ENCODE results near the gene UBE2QL1. TPM values are rescaled to one million over a fixed set of nuclear protein-coding genes. Genes with fewer than 3 reads are reported as not detected.
A peak's percentile ranks its signal among the peaks of the same experiment; 100 is the strongest.

Gene UBE2QL1
- total and polyA plus RNA-seq, 8 donors: 0.13 to 2.4 (median 0.63) TPM

GRCh38 chr5:6494939-6495338 is 46.3 kb downstream of the UBE2QL1 start:
- Histone ChIP-seq H3K36me3 (no peaks in the 10 kb centered on the region), H3K27ac (no peak overlapping the region), H3K27me3 (no peaks in the 10 kb centered on the region), H3K4me3 (no peak overlapping the region), H3K9me3 (no peaks in the 10 kb centered on the region), H3K4me1 (peaks cover 4 to 20% (median 14%) of the 10 kb centered on the region in 3 donors)
- ATAC-seq (peak in 3 of 4 donors; percentile 15 to 81 (median 45)), FAIRE-seq (no peak), DNase-seq (peak in 1 of 6 donors; percentile 31)
- WGBS, 2 donors: 61 to 63% methylated on average over 5 of the region's 5 CpGs
- no peak for TF ChIP-seq CTCF (IDR thresholded peaks at IDR 0.05)
- intact Hi-C loops (cut with DNase I): no loop called here

DNA sequence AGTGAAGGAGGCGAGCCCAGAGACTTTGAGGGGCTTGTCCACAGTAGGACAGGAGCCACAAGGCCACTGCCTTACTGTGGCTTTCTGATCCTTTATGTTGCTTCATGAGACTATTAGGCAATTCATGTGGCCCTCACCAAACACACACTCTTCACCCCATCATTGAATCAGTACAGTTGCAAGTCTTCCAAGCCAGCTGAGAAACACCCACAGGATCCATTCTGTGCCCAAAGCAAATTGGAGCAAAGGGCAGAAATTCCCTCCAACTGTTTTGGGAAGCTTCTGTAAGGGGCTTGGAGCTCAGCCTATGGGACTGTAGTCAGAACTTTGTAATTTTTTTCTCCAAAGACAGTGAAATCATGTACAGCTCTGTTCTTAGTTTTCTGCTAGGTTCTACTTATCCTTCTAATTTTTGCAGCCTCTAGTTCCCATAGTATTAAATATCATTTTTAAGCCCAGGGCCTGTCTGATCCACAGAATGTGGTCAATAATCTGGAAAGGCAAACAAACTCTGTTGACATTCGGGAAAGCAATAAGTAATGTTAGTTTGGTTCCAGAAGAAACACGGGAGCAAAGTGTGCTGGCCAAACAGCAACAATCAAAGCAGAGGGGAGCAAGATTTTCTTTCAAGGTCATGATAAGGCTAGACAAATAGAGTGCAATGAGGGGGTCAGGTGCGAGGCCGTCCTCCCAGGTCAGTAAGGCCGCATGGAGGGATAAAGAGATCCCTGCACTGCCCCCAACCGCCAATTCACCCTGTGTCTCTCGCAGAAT is 47.0 kb downstream of the UBE2QL1 start:
- ATAC-seq: peak; percentile 58 to 87 (median 84)
- intact Hi-C loops (cut with DNase I): no loop called here

GRCh38 chr5:6496207-6496584 is 47.5 kb downstream of the UBE2QL1 start:
- peaks cover 4 to 20% (median 14%) of the 10 kb centered on the region in 3 donors for H3K4me1 ChIP-seq
- no peak overlapping the region for H3K4me3 ChIP-seq
- 60% methylated on average over 5 of the region's 5 CpGs for WGBS, 2 donors
- H3K27me3 ChIP-seq: no peaks in the 10 kb centered on the region
- FAIRE-seq (no peak), DNase-seq (no peak), ATAC-seq (no peak)
- TF ChIP-seq CTCF (IDR thresholded peaks at IDR 0.05): no peak
- no peaks in the 10 kb centered on the region for H3K36me3 ChIP-seq
- H3K27ac ChIP-seq: no peak overlapping the region
- intact Hi-C loops (cut with DNase I): no loop called here
- H3K9me3 ChIP-seq: no peaks in the 10 kb centered on the region

More for the DNA sequence above, 47.0 kb downstream of the UBE2QL1 start:
- Histone ChIP-seq H3K4me3 (no peak overlapping the region), H3K36me3 (no peaks in the 10 kb centered on the region), H3K9me3 (no peaks in the 10 kb centered on the region), H3K27me3 (no peaks in the 10 kb centered on the region), H3K27ac (peak overlapping the region in 1 of 4 donors; percentile 13), H3K4me1 (peaks cover 4 to 20% (median 14%) of the 10 kb centered on the region in 3 donors)
- DNase-seq: no peak
- FAIRE-seq: no peak
- WGBS, 2 donors: 29 to 30% methylated on average over 8 of the region's 8 CpGs
- TF ChIP-seq CTCF (IDR thresholded peaks at IDR 0.05): no peak

- H3K4me1 ChIP-seq: peaks cover 4 to 20% (median 14%) of the 10 kb centered on the region in 3 donors
- no peak for TF ChIP-seq CTCF (IDR thresholded peaks at IDR 0.05)
- H3K4me3 ChIP-seq: no peak overlapping the region
- 44 to 48% methylated on average over 6 of the region's 6 CpGs for WGBS, 2 donors
- ATAC-seq: peak in 1 of 4 donors; percentile 6
- H3K27me3 ChIP-seq: no peaks in the 10 kb centered on the region
- no peak overlapping the region for H3K27ac ChIP-seq
- no peaks in the 10 kb centered on the region for H3K9me3 ChIP-seq
- no peak for FAIRE-seq
- DNase-seq: no peak
- no peaks in the 10 kb centered on the region for H3K36me3 ChIP-seq
- intact Hi-C loops (cut with DNase I): no loop called here
Measured at GRCh38 chr5:6496636-6497035, 48.0 kb downstream of the UBE2QL1 start.

DNA sequence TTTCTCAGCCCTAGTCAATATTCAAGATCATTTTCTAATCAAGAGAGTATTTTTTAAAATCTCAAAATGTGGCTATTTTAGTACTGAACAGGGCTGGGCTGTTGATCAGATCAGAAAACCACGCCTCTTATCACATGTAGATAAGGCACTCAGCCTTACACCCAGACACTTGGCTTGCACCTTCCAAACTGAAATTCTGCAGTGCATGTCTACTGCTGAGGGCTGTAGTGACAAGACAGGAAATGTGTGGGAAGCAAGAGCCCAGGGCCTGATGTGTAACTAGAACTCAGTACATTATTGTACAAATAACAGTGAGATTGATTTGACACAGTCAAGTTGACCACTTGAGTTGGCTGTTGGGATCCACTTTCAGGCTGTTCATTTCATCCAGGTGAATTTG is 48.6 kb downstream of the UBE2QL1 start:
- Histone ChIP-seq H3K4me3 (no peak overlapping the region), H3K9me3 (no peaks in the 10 kb centered on the region), H3K36me3 (no peaks in the 10 kb centered on the region), H3K4me1 (peaks cover 4 to 20% (median 14%) of the 10 kb centered on the region in 3 donors), H3K27ac (no peak overlapping the region), H3K27me3 (no peaks in the 10 kb centered on the region)
- DNase-seq (no peak), ATAC-seq (no peak), FAIRE-seq (no peak)
- no peak for TF ChIP-seq CTCF (IDR thresholded peaks at IDR 0.05)
- intact Hi-C loops (cut with DNase I): no loop called here
- whole genome bisulfite sequencing, 2 donors: 31 to 38% methylated on average over 1 of the region's 1 CpG

All from pancreas (tissue), 10 donors.